ENCODE results near the gene NOG. TPM values are rescaled to one million over a fixed set of nuclear protein-coding genes. Genes with fewer than 3 reads are reported as not detected.
A peak's percentile ranks its signal among the peaks of the same experiment; 100 is the strongest.

The NOG gene
- total RNA-seq, 1 donor from 2014 or later: 32.8 TPM

DNA sequence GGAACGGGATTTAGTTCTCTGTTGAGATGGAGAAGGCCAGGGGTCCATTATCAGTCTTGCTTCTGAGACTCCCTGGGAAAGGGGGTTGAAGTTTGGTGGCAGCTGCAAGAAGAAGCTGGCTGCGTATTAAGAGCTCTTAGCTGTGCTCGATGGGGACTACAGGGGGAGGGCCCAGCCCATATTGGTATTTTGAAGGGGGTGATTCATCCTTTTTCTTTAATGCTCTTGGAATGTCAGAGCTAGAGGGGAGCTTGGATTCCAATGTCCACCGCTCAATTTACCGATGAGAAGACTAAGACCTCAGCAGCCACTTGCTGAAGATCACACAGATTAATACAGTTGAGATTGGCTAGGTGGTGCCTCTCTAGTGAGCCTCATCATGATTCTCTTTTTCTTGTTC, 5.0 kb downstream of the NOG start:
- Histone ChIP-seq H3K27me3 (ENCODE audit: control insufficient read depth, insufficient read depth, low read length) (peaks cover 3% of the 10 kb centered on the region), H3K36me3 (ENCODE audit: control insufficient read depth, insufficient read depth, low read length) (no peaks in the 10 kb centered on the region), H3K4me3 (ENCODE audit: low read depth, low read length) (no peak overlapping the region)
- peak; percentile 50 for DNase-seq (ENCODE audit: low read depth)
- TF ChIP-seq, protein P1, sequence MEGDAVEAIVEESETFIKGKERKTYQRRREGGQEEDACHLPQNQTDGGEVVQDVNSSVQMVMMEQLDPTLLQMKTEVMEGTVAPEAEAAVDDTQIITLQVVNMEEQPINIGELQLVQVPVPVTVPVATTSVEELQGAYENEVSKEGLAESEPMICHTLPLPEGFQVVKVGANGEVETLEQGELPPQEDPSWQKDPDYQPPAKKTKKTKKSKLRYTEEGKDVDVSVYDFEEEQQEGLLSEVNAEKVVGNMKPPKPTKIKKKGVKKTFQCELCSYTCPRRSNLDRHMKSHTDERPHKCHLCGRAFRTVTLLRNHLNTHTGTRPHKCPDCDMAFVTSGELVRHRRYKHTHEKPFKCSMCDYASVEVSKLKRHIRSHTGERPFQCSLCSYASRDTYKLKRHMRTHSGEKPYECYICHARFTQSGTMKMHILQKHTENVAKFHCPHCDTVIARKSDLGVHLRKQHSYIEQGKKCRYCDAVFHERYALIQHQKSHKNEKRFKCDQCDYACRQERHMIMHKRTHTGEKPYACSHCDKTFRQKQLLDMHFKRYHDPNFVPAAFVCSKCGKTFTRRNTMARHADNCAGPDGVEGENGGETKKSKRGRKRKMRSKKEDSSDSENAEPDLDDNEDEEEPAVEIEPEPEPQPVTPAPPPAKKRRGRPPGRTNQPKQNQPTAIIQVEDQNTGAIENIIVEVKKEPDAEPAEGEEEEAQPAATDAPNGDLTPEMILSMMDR (IDR thresholded peaks at IDR 0.05; ENCODE audit: insufficient read depth, low read length, poor library complexity, severe bottlenecking): no peak

DNA sequence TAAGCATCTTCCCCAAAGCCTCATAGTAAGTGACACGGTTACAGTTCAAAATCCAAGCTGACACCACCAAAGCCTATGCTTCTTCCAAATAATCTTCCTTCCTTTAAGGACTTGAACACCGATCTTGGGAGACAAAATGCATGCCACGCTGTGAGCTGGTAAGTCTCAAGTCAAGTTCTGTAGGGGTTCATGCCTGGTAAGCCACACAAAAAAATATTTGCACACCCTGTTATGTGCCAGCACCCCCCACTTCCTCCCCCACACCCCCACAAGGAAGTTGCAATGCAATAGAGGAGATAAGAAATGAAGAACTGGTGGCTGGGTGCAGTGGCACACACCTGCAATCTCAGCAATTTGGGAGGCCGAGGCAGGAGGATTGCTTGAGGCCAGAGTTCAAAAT, 5.6 kb downstream of the NOG start:
- no peak for DNase-seq (ENCODE audit: low read depth)

DNA sequence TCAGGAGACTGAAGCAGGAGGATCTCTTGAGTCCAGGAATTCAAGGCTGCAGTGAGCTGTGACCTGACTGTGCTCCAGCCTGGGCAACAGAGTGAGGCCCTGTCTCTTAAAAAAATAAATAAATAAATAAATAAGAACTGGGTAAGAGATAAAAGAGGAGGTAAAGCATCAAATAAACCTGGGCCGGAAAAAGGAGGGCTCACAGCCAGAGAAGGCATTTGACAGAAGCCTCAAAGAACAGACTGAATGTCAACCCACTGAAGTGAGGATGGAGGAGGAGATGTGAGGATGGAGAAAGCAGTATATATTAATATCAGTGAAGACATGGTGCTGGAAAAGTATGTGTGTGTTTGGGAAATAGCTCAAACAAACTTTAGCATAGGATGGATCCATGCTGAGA, 6.1 kb downstream of the NOG start:
- DNase-seq (ENCODE audit: low read depth): no peak
- peaks cover 1% of the 10 kb centered on the region for H3K27me3 ChIP-seq (ENCODE audit: control insufficient read depth, insufficient read depth, low read length)
- TF ChIP-seq, protein P1 (IDR thresholded peaks at IDR 0.05; ENCODE audit: insufficient read depth, low read length, poor library complexity, severe bottlenecking): no peak
- H3K4me3 ChIP-seq (ENCODE audit: low read depth, low read length): no peak overlapping the region
- no peaks in the 10 kb centered on the region for H3K36me3 ChIP-seq (ENCODE audit: control insufficient read depth, insufficient read depth, low read length)

More for the DNA sequence above, 5.6 kb downstream of the NOG start:
- H3K4me3 ChIP-seq (ENCODE audit: low read depth, low read length): no peak overlapping the region
- peaks cover 3% of the 10 kb centered on the region for H3K27me3 ChIP-seq (ENCODE audit: control insufficient read depth, insufficient read depth, low read length)
- TF ChIP-seq, protein P1 (IDR thresholded peaks at IDR 0.05; ENCODE audit: insufficient read depth, low read length, poor library complexity, severe bottlenecking): no peak
- no peaks in the 10 kb centered on the region for H3K36me3 ChIP-seq (ENCODE audit: control insufficient read depth, insufficient read depth, low read length)

DNA sequence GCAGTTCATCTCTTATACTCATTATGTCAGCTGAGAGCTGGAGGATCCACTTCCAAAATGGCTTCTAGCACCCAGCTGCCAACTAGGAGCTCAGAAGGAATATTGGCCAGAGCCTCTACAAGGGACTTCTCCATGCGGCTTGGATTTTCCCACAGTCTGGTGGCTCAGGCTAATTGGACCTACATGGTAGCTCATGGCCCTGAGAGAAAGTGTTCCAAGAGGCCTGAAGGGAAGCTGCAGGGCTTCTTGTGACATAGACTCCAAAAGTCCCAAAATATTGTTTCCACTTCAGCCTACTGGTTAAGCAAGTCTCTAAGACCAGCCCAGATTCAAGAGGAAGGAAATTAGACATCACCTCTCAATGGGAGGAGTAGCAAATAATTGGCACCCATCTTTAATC, 6.8 kb downstream of the NOG start:
- Histone ChIP-seq H3K27me3 (ENCODE audit: control insufficient read depth, insufficient read depth, low read length) (no peaks in the 10 kb centered on the region), H3K36me3 (ENCODE audit: control insufficient read depth, insufficient read depth, low read length) (no peaks in the 10 kb centered on the region), H3K4me3 (ENCODE audit: low read depth, low read length) (no peak overlapping the region)
- TF ChIP-seq, protein P1 (IDR thresholded peaks at IDR 0.05; ENCODE audit: insufficient read depth, low read length, poor library complexity, severe bottlenecking): no peak
- no peak for DNase-seq (ENCODE audit: low read depth)

DNA sequence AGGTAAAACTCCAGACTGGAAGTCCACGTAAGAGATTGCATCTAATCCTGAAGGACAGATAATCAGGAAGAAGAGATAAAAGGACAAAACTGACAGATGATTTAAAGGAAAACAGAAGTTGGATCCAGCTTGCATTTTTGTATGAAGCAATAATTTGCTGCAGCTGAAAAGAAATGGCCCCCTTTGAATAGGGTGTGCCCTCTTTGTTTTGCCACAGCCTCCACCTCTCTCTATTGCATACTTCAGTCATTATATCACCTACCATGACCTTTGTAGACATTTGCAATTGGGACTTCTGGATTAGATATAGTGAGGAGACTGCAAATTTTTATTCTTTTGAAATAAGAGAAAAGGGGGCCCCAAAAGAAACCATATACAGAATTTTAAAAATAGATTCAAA, 8.1 kb downstream of the NOG start:
- TF ChIP-seq, protein P1 (IDR thresholded peaks at IDR 0.05; ENCODE audit: insufficient read depth, low read length, poor library complexity, severe bottlenecking): no peak
- no peak for DNase-seq (ENCODE audit: low read depth)
- Histone ChIP-seq H3K4me3 (ENCODE audit: low read depth, low read length) (no peak overlapping the region), H3K27me3 (ENCODE audit: control insufficient read depth, insufficient read depth, low read length) (no peaks in the 10 kb centered on the region), H3K36me3 (ENCODE audit: control insufficient read depth, insufficient read depth, low read length) (no peaks in the 10 kb centered on the region)

DNA sequence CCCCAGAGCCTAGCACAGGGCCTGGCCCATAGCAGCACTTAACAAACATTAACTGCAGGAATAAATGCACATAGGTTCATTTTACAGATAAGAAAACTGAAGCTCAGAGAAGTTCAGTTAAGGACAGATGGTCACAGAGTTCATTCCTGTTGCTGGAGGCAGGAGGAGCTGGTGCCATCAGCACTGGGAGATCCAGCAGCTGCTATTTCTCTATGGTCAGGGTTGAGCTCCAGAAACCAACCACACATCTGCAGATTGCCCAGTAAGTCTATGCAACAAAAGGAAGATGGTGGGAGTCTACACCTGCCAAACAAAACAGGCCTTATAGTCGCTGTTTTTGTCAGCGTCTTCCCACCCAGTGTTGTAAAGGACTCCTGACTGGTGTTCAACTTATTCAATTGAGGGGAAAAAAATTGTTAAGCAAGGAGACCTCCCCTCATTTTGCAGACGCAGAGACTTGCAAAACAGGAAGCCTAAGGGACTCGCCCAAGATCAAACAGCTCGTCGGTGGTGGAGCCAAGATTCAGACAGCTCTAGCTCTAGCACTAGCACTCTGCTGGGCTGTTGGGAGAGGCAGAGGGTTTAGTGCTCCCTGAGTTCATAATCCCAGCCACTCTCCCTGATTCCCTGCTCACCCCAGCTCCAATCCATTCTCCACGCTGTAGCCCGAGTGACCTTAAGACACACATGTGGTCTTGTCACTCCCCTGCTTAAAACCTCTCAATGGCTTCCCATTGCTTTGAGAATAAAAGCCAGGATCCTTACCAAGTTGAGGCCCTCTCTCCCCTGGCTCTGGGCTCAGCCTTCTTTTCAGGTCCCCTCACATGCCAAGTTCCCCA, 9.0 kb downstream of the NOG start:
- TF ChIP-seq, protein P1 (IDR thresholded peaks at IDR 0.05; ENCODE audit: insufficient read depth, low read length, poor library complexity, severe bottlenecking): no peak
- no peak for DNase-seq (ENCODE audit: low read depth)
- Histone ChIP-seq H3K4me3 (ENCODE audit: low read depth, low read length) (no peak overlapping the region), H3K36me3 (ENCODE audit: control insufficient read depth, insufficient read depth, low read length) (no peaks in the 10 kb centered on the region), H3K27me3 (ENCODE audit: control insufficient read depth, insufficient read depth, low read length) (no peaks in the 10 kb centered on the region)
